ENCODE results near the gene RTN1. TPM values are rescaled to one million over a fixed set of nuclear protein-coding genes. Genes with fewer than 3 reads are reported as not detected.
A peak's percentile ranks its signal among the peaks of the same experiment; 100 is the strongest.

The RTN1 gene
- total and polyA plus RNA-seq, 8 donors, result 0.61 to 10.6 (median 2.4) TPM; not detected in 2

GRCh38 chr14:59871166-59871495 is 555 bp upstream of the RTN1 start:
- no peaks in the 10 kb centered on the region for H3K9me3 ChIP-seq
- no peaks in the 10 kb centered on the region for H3K36me3 ChIP-seq
- H3K27ac ChIP-seq, result peak overlapping the region in 3 of 5 donors; percentile 38 to 64 (median 40)
- H3K27me3 ChIP-seq, result peaks cover 0 to 60% (median 28%) of the 10 kb centered on the region in 3 donors
- peaks cover 15 to 24% (median 20%) of the 10 kb centered on the region in 4 donors for H3K4me1 ChIP-seq
- intact Hi-C loops (cut with DNase I; ENCODE audit: low total_unique reads), result no loop called here
- no peak for DNase-seq
- TF ChIP-seq CTCF (IDR thresholded peaks at IDR 0.05) (no peak), POLR2A (IDR thresholded peaks at IDR 0.05) (no peak), EP300 (IDR thresholded peaks at IDR 0.05) (no peak), POLR2AphosphoS5 (IDR thresholded peaks at IDR 0.05) (no peak)
- H3K4me3 ChIP-seq, result peak overlapping the region; percentile 58 to 76 (median 68)
- WGBS, 5 donors, result 0 to 9% (median 1%) methylated on average over 4 of the region's 4 CpGs

GRCh38 chr14:59869381-59870255 is 958 bp downstream of the RTN1 start:
- peak overlapping the region; percentile 58 to 76 (median 68) for H3K4me3 ChIP-seq
- peaks cover 15 to 24% (median 20%) of the 10 kb centered on the region in 4 donors for H3K4me1 ChIP-seq
- WGBS, 5 donors, result 6 to 11% (median 10%) methylated on average over 37 to 44 of the region's 44 CpGs
- no peaks in the 10 kb centered on the region for H3K9me3 ChIP-seq
- H3K27ac ChIP-seq, result peak overlapping the region in 1 of 5 donors; percentile 64
- H3K27me3 ChIP-seq, result peaks cover 0 to 60% (median 28%) of the 10 kb centered on the region in 3 donors
- no peak for TF ChIP-seq EP300 (IDR thresholded peaks at IDR 0.05)
- TF ChIP-seq CTCF (IDR thresholded peaks at IDR 0.05), result no peak
- TF ChIP-seq POLR2A (IDR thresholded peaks at IDR 0.05), result no peak
- no peak for TF ChIP-seq POLR2AphosphoS5 (IDR thresholded peaks at IDR 0.05)
- DNase-seq, result peak in 1 of 2 donors; percentile 21
- H3K36me3 ChIP-seq, result no peaks in the 10 kb centered on the region
- intact Hi-C loops (cut with DNase I; ENCODE audit: low total_unique reads), result no loop called here

- Histone ChIP-seq H3K9me3 (no peaks in the 10 kb centered on the region), H3K27me3 (peaks cover 0 to 57% (median 28%) of the 10 kb centered on the region in 3 donors), H3K27ac (no peak overlapping the region), H3K36me3 (no peaks in the 10 kb centered on the region), H3K4me3 (no peak overlapping the region), H3K4me1 (peaks cover 15 to 24% (median 20%) of the 10 kb centered on the region in 4 donors)
- intact Hi-C loops (cut with DNase I; ENCODE audit: low total_unique reads), result no loop called here
- DNase-seq, result no peak
- WGBS, 5 donors, result 41 to 59% (median 51%) methylated on average over 3 of the region's 3 CpGs
- TF ChIP-seq CTCF (IDR thresholded peaks at IDR 0.05), result no peak
- TF ChIP-seq POLR2A (IDR thresholded peaks at IDR 0.05), result no peak
- TF ChIP-seq POLR2AphosphoS5 (IDR thresholded peaks at IDR 0.05), result no peak
- TF ChIP-seq EP300 (IDR thresholded peaks at IDR 0.05), result no peak
These were observed 2.6 kb downstream of the RTN1 start for GRCh38 chr14:59868021-59868420.

GRCh38 chr14:59863806-59864525 is 6.6 kb downstream of the RTN1 start:
- H3K4me3 ChIP-seq, result no peak overlapping the region
- no peaks in the 10 kb centered on the region for H3K36me3 ChIP-seq
- TF ChIP-seq CTCF (IDR thresholded peaks at IDR 0.05) (no peak), POLR2A (IDR thresholded peaks at IDR 0.05) (no peak), EP300 (IDR thresholded peaks at IDR 0.05) (no peak), POLR2AphosphoS5 (IDR thresholded peaks at IDR 0.05) (no peak)
- H3K27ac ChIP-seq, result no peak overlapping the region
- no peaks in the 10 kb centered on the region for H3K4me1 ChIP-seq
- intact Hi-C loops (cut with DNase I; ENCODE audit: low total_unique reads), result no loop called here
- H3K9me3 ChIP-seq, result peaks cover 0 to 19% (median 12%) of the 10 kb centered on the region in 4 donors
- DNase-seq, result no peak
- WGBS, 5 donors, result 87 to 92% (median 90%) methylated on average over 2 of the region's 2 CpGs
- peaks cover 0 to 31% (median 0%) of the 10 kb centered on the region in 3 donors for H3K27me3 ChIP-seq
